B cell (primary cell): ENCODE data around the gene HES1. TPM values are rescaled to one million over a fixed set of nuclear protein-coding genes. Genes with fewer than 3 reads are reported as not detected.

ENCODE experiments used
- ATAC-seq: fragments of 200-7000 bp; cut with Tn5 transposase; one replicate; pipeline ENCODE4 v1.10.0; 2021; ENCODE audit warnings: low read depth, mild to moderate bottlenecking, moderate number of reproducible peaks, moderate library complexity
- CTCF ChIA-PET: fragments of 350-600 bp; sonication (Branson Sonifier 250); formaldehyde crosslinking; loops from one replicate; lab custom pipeline; 2021; ENCODE audit warnings: antibody characterized with exemption, inconsistent platforms; lab: Charles Lee
- POLR2A ChIA-PET: fragments of 350-600 bp; sonication (Branson Sonifier 250); formaldehyde crosslinking; loops from one replicate; lab custom pipeline; 2021; ENCODE audit warnings: antibody characterized with exemption; lab: Charles Lee
- DNase-seq: peaks from one replicate; pipeline ENCODE4 v3.0.0; 2013
- H2AFZ ChIP-seq: 2 replicates; pipeline ENCODE4 v1.6.1; 2012; ENCODE audit warnings: mild to moderate bottlenecking, low read depth, low read length; ENCODE audit not compliant: insufficient read depth, poor library complexity, severe bottlenecking
- H3K27ac ChIP-seq, 2 donors: 1 replicate in 1 of 2; 2 replicates in 1 of 2; pipeline ENCODE4 v1.5.1; 2012 to 2013; ENCODE audit warnings: low read length in 2 of 2, mild to moderate bottlenecking in 2 of 2, moderate library complexity in 1 of 2
- H3K27me3 ChIP-seq, 4 experiments: fragments of 200-600 bp in 1 of 4; sonication (generic) in 1 of 4; replicated peaks in 1 of 4; 1 replicate in 2 of 4; 2 replicates in 2 of 4; pipeline versions ENCODE4 v1.6.1 to v1.7.0; 2013 to 2016; ENCODE audit warnings: low read length in 3 of 4, mild to moderate bottlenecking in 2 of 4, mixed read lengths in 1 of 4, moderate library complexity in 1 of 4; ENCODE audit not compliant: insufficient read depth in 4 of 4, control insufficient read depth in 3 of 4; ENCODE audit errors: control extremely low read depth in 1 of 4
- H3K36me3 ChIP-seq, 2 experiments: replicated peaks in 1 of 2; 1 replicate in 1 of 2; 2 replicates in 1 of 2; pipeline versions ENCODE4 v1.6.1 to v1.7.1; 2013; ENCODE audit warnings: low read length in 1 of 2; ENCODE audit not compliant: insufficient read depth in 2 of 2, control insufficient read depth in 1 of 2; ENCODE audit errors: control extremely low read depth in 1 of 2, extremely low read depth in 1 of 2
- H3K4me1 ChIP-seq, 2 donors: fragments of 200-600 bp in 1 of 2; sonication (generic) in 1 of 2; 1 replicate in 1 of 2; 2 replicates in 1 of 2; pipeline versions ENCODE4 v1.5.1 to v1.6.1; 2013 to 2017; ENCODE audit warnings: low read length in 2 of 2; ENCODE audit not compliant: control insufficient read depth in 2 of 2, insufficient read depth in 2 of 2
- H3K4me2 ChIP-seq: replicated peaks from 2 replicates; pipeline ENCODE3; 2012; ENCODE audit warnings: mild to moderate bottlenecking, low read depth, low read length; ENCODE audit not compliant: poor library complexity, severe bottlenecking
- H3K4me3 ChIP-seq, 5 experiments: fragments of 200-600 bp in 1 of 5; sonication (generic) in 1 of 5; 1 replicate in 3 of 5; 2 replicates in 2 of 5; pipeline versions ENCODE4 v1.5.1 to v1.7.0; 2011 to 2016; ENCODE audit warnings: low read length in 4 of 5, mild to moderate bottlenecking in 4 of 5, low read depth in 2 of 5, control low read depth in 1 of 5, moderate library complexity in 1 of 5; ENCODE audit not compliant: insufficient read depth in 1 of 5; ENCODE audit errors: control extremely low read depth in 1 of 5, extremely low read depth in 1 of 5
- H3K79me2 ChIP-seq: fragments of 200-600 bp; sonication (generic); one replicate; pipeline ENCODE4 v1.6.0; 2016; ENCODE audit warnings: low read length; ENCODE audit not compliant: control insufficient read depth, insufficient read depth
- H3K9ac ChIP-seq: fragments of 200-600 bp; sonication (generic); 2 replicates; pipeline ENCODE4 v1.6.1; 2017; ENCODE audit warnings: mild to moderate bottlenecking, low read length, moderate library complexity
- H3K9me3 ChIP-seq, 3 donors: one replicate each; pipeline versions ENCODE4 v1.6.1 to v1.7.1; 2013; ENCODE audit warnings: low read length in 2 of 3; ENCODE audit not compliant: control insufficient read depth in 2 of 3, insufficient read depth in 1 of 3; ENCODE audit errors: control extremely low read depth in 1 of 3
- H4K20me1 ChIP-seq: 2 replicates; pipeline ENCODE4 v1.6.0; 2012; ENCODE audit warnings: mild to moderate bottlenecking, low read length; ENCODE audit not compliant: insufficient read depth, control insufficient read depth, poor library complexity, severe bottlenecking
- H3K27ac Mint-ChIP-seq: one replicate; pipeline ENCODE4 v1.8.0; 2021; ENCODE audit warnings: mixed read lengths
- H3K27me3 Mint-ChIP-seq: one replicate; pipeline ENCODE4 v1.8.0; 2021; ENCODE audit warnings: mixed read lengths
- H3K4me1 Mint-ChIP-seq: one replicate; pipeline ENCODE4 v1.8.0; 2021; ENCODE audit warnings: mixed read lengths
- H3K4me3 Mint-ChIP-seq: one replicate; pipeline ENCODE4 v1.8.0; 2021; ENCODE audit warnings: mixed read lengths
- H3K9me3 Mint-ChIP-seq: one replicate; pipeline ENCODE4 v1.8.0; 2022; ENCODE audit warnings: mixed read lengths; ENCODE audit not compliant: insufficient read depth
- CTCF ChIP-seq: fragments of 200-600 bp; IDR thresholded peaks from one replicate; pipeline ENCODE4 v1.8.0; 2022; ENCODE audit warnings: antibody characterized with exemption, mild to moderate bottlenecking
- EZH2 ChIP-seq: IDR thresholded peaks from 2 replicates; pipeline ENCODE4 v1.6.1; 2012; ENCODE audit warnings: borderline replicate concordance, low read depth, mild to moderate bottlenecking, moderate library complexity, low read length; ENCODE audit not compliant: insufficient read depth, poor library complexity, severe bottlenecking
- WGBS: methylation state at CpG from one replicate; pipeline ENCODE4 v1.1.5; 2013; ENCODE audit warnings: missing lambda C conversion rate; ENCODE audit not compliant: insufficient coverage; 5-methylcytosine and 5-hydroxymethylcytosine counted together
- intact Hi-C: fragments of 100-400 bp; cut with micrococcal nuclease; formaldehyde crosslinking; loops from one replicate; pipeline ENCODE4 v1.10.0; 2022
- polyA plus RNA-seq: library from polyadenylated mRNA; depleted of rRNA; stranded (reverse); fragments of >200 nt; gene quantifications from 2 replicates; pipeline ENCODE4 v1.2.3, GENCODE V29; 2012
- total RNA-seq, 2 donors: library from RNA; stranded (reverse); fragments of 120-200 nt in 1 of 2; gene quantifications; 1 replicate in 1 of 2; 2 replicates in 1 of 2; pipeline versions ENCODE4 v1.2.3 to v1.2.4, GENCODE V29; 2013 to 2022

HES1 gene
- total and polyA plus RNA-seq, 2 donors (not counting 1 experiment from before 2014, with no cell fraction given), result 2.4 to 60.3 TPM

DNA sequence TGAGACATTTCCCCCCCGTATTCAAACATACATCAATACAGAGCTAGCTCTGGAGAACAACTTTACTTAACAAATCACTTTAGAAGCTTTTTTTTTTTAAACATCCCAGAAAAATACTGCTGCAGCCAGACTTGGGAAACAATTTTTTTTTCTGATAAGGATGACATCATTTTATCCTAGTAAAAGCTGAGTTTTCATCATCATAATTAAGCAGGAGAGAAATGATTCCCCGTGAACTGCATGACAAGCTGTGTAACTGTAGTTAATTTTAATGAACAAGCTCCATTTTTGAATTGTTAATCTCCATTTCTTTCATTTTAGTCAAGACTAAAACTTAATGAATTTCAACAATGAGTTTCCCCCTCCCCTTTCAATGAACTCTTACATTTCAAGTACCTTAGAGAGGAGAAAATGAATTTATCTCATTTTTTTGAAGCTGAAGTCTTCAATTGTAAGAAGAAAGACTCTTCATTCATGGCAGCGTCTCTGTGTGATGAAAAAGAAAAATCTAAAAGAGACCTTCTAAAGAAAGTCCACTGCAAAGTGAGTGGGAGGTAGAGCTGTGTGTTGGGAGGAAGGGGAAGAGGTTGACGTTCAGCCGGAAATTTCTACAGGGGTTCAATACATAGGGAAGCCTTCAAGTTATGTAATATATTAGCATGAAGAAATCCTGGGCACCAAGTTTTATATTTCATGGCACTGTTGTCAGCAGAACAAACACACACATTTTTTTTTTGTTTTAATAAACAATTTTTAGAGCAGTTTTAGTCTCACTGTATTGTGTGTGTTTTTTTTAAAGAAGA, 31.7 kb downstream of the HES1 start:
- POLR2A ChIA-PET, result no interaction called here
- peaks cover 2% of the 10 kb centered on the region for H3K4me1 Mint-ChIP-seq
- Histone ChIP-seq H3K27ac (no peak overlapping the region), H3K36me3 (no peaks in the 10 kb centered on the region), H3K9ac (no peak overlapping the region), H3K4me1 (no peaks in the 10 kb centered on the region), H3K9me3 (no peaks in the 10 kb centered on the region), H3K4me2 (no peak overlapping the region), H3K4me3 (no peak overlapping the region), H3K27me3 (peaks cover 0 to 31% (median 16%) of the 10 kb centered on the region in 4 experiments), H2AFZ (no peak overlapping the region), H3K79me2 (no peaks in the 10 kb centered on the region), H4K20me1 (no peaks in the 10 kb centered on the region)
- TF ChIP-seq CTCF (no peak), EZH2 (no peak)
- DNase-seq (no peak), ATAC-seq (no peak)
- H3K27ac Mint-ChIP-seq, result no peak overlapping the region
- H3K4me3 Mint-ChIP-seq, result no peak overlapping the region
- H3K27me3 Mint-ChIP-seq, result peaks cover 45% of the 10 kb centered on the region
- CTCF ChIA-PET, result interaction anchor here (0.9 to 2.6 kb wide), 5 partner anchors 10 to 380 kb away, joined by 3 to 6 read pairs (median 4); no protein-coding TSS in a partner anchor
- H3K9me3 Mint-ChIP-seq, result no peaks in the 10 kb centered on the region
- no CpG with 5 or more reads among the region's 5 CpGs for WGBS
- intact Hi-C loops, result no loop called here

DNA sequence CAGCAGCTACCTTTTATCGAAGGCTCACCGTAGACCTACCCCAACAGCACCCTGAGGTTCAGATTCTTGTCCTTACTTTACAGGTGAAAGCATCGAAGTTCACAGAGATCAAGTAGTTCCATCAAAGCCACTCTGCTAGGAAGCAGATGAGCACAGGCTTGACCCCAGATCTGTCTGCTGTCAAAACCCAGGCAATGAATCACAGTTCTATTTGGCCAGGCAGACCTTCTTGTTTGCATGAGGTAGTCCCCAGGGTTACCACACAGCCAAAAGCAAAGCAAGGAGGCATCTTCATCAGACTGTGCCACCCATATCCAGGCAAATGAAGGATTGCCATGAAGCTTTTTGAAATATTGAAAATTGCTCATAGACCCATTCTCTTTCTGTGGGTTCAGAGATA, 33.0 kb downstream of the HES1 start:
- no peak for DNase-seq
- Histone ChIP-seq H3K27me3 (peaks cover 0 to 32% (median 14%) of the 10 kb centered on the region in 4 experiments), H3K9me3 (no peaks in the 10 kb centered on the region), H3K4me3 (no peak overlapping the region), H3K4me1 (no peaks in the 10 kb centered on the region), H3K9ac (no peak overlapping the region), H3K79me2 (no peaks in the 10 kb centered on the region), H4K20me1 (no peaks in the 10 kb centered on the region), H3K36me3 (no peaks in the 10 kb centered on the region), H3K4me2 (no peak overlapping the region), H2AFZ (no peak overlapping the region), H3K27ac (no peak overlapping the region)
- intact Hi-C loops, result no loop called here
- no peak for TF ChIP-seq CTCF
- TF ChIP-seq EZH2, result no peak
- ChIA-PET POLR2A (no interaction called here), CTCF (interaction anchor here (2.6 kb wide), 1 partner anchor 147 kb away, joined by 6 read pairs; no protein-coding TSS in a partner anchor)
- Mint-ChIP-seq H3K4me3 (no peak overlapping the region), H3K27me3 (peaks cover 42% of the 10 kb centered on the region), H3K27ac (no peak overlapping the region), H3K4me1 (peaks cover 2% of the 10 kb centered on the region), H3K9me3 (no peaks in the 10 kb centered on the region)
- WGBS, result 96% methylated on average over 3 of the region's 3 CpGs
- ATAC-seq, result no peak
